ENCODE measurements around the gene URB1.

DNA sequence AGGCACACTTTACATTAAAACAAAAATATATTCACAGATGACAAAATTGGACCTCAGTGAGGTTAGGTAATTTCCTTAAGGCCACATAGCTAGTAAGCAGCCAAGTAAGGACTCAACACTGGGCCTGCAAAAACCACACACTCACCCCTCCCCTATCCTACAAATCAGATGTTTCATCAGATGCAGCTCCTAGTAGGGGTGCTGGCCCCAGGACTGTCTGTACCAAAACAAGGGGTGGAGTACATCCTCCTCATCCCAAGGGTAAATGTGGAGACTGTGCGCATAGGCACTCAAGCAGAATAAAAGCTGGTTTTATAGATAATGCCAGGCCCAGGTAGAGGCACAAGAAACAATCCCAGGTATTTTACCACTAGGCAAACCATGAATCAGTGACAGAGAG, 25.7 kb downstream of the URB1 start:
- TF ChIP-seq ETS2 (tag; IDR thresholded peaks at IDR 0.05; ENCODE audit: borderline replicate concordance, poor library complexity, severe bottlenecking) (no peak), BRD4 (IDR thresholded peaks at IDR 0.05) (no peak), KLF6 (CRISPR knock-in tag; IDR thresholded peaks at IDR 0.05; ENCODE audit: borderline replicate concordance) (no peak), XRCC5 (IDR thresholded peaks at IDR 0.05; ENCODE audit: low read depth, low read length) (no peak), POLR2AphosphoS5 (IDR thresholded peaks at IDR 0.05; ENCODE audit: control insufficient read depth, insufficient read depth, low read depth, low read length) (no peak), EZH2 (IDR thresholded peaks at IDR 0.05; ENCODE audit: borderline replicate concordance, low read depth, low read length) (no peak), EP300 (IDR thresholded peaks at IDR 0.05; ENCODE audit: low read length) (no peak), SP1 (CRISPR knock-in tag; IDR thresholded peaks at IDR 0.05) (no peak), ZNF583 (CRISPR knock-in tag; IDR thresholded peaks at IDR 0.05) (no peak), ZBTB26 (CRISPR knock-in tag; IDR thresholded peaks at IDR 0.05) (no peak), SRF (CRISPR knock-in tag; IDR thresholded peaks at IDR 0.05) (no peak), SPI1 (IDR thresholded peaks at IDR 0.05; ENCODE audit: borderline replicate concordance, low read depth, low read length) (no peak), CEBPB (tag; IDR thresholded peaks at IDR 0.05) (no peak)
- TF ChIP-seq, protein P1, sequence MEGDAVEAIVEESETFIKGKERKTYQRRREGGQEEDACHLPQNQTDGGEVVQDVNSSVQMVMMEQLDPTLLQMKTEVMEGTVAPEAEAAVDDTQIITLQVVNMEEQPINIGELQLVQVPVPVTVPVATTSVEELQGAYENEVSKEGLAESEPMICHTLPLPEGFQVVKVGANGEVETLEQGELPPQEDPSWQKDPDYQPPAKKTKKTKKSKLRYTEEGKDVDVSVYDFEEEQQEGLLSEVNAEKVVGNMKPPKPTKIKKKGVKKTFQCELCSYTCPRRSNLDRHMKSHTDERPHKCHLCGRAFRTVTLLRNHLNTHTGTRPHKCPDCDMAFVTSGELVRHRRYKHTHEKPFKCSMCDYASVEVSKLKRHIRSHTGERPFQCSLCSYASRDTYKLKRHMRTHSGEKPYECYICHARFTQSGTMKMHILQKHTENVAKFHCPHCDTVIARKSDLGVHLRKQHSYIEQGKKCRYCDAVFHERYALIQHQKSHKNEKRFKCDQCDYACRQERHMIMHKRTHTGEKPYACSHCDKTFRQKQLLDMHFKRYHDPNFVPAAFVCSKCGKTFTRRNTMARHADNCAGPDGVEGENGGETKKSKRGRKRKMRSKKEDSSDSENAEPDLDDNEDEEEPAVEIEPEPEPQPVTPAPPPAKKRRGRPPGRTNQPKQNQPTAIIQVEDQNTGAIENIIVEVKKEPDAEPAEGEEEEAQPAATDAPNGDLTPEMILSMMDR (IDR thresholded peaks at IDR 0.05 in 2 of 3, conservative IDR thresholded peaks at IDR 0.05 in 1 of 3; ENCODE audit: insufficient read depth in 2 of 3, low read depth in 1 of 3, low read length in 3 of 3), result no peak
